ENCODE measurements around the gene C4orf51. TPM values are rescaled to one million over a fixed set of nuclear protein-coding genes. Genes with fewer than 3 reads are reported as not detected.
A peak's percentile ranks its signal among the peaks of the same experiment; 100 is the strongest.
"Not testable (repeated sequence)": the region's sequence is repeated elsewhere in the genome, so short reads cannot be mapped to it uniquely, and the experiment has no call there.

The C4orf51 gene
- total RNA-seq, 1 experiment from 2014 or later = not detected

- H3K27ac ChIP-seq (ENCODE audit: low read depth, low read length, poor library complexity, severe bottlenecking) = no peak overlapping the region
- no peaks in the 10 kb centered on the region for H3K36me3 ChIP-seq (ENCODE audit: insufficient read depth, low read length, poor library complexity, severe bottlenecking)
- no peaks in the 10 kb centered on the region for H3K9me3 ChIP-seq (ENCODE audit: low read depth, low read length, poor library complexity, severe bottlenecking)
- no peaks in the 10 kb centered on the region for H3K27me3 ChIP-seq (replicated peaks; ENCODE audit: insufficient read depth, low read depth, low read length, poor library complexity)
- TSS peak; percentile 42 for BruUV-seq (replicated peaks)
- H3K4me3 ChIP-seq (ENCODE audit: low read depth, low read length, poor library complexity, severe bottlenecking) = no peak overlapping the region
- ChIA-PET POLR2A (ENCODE audit: low non-redundant PET) (no interaction called here), CTCF (no interaction called here)
- intact Hi-C loops (cut with micrococcal nuclease; ENCODE audit: unreplicated experiment) = no loop called here
- no peaks in the 10 kb centered on the region for H3K4me1 ChIP-seq (ENCODE audit: insufficient read depth, low read length, poor library complexity, severe bottlenecking)
- TF ChIP-seq CTCF (conservative IDR thresholded peaks at IDR 0.05; ENCODE audit: low read depth, low read length) (no peak), EZH2 (IDR thresholded peaks at IDR 0.05; ENCODE audit: borderline replicate concordance, low read depth, low read length, poor library complexity, severe bottlenecking) (no peak)
- no peak for DNase-seq (ENCODE audit: low spot score)
These were observed 40.7 kb upstream of the C4orf51 start for GRCh38 chr4:145639186-145639698.

GRCh38 chr4:145640236-145640635, 39.7 kb upstream of the C4orf51 start:
- H3K4me3 ChIP-seq (ENCODE audit: low read depth, low read length, poor library complexity, severe bottlenecking); BruUV-seq (replicated peaks); H3K27ac ChIP-seq (ENCODE audit: low read depth, low read length, poor library complexity, severe bottlenecking); DNase-seq (ENCODE audit: low spot score); intact Hi-C loops (cut with micrococcal nuclease; ENCODE audit: unreplicated experiment); CTCF ChIA-PET; POLR2A ChIA-PET (ENCODE audit: low non-redundant PET); H3K27me3 ChIP-seq (replicated peaks; ENCODE audit: insufficient read depth, low read depth, low read length, poor library complexity); H3K36me3 ChIP-seq (ENCODE audit: insufficient read depth, low read length, poor library complexity, severe bottlenecking); H3K4me1 ChIP-seq (ENCODE audit: insufficient read depth, low read length, poor library complexity, severe bottlenecking); H3K9me3 ChIP-seq (ENCODE audit: low read depth, low read length, poor library complexity, severe bottlenecking): not testable (repeated sequence)

- Histone ChIP-seq H3K27me3 (replicated peaks; ENCODE audit: insufficient read depth, low read depth, low read length, poor library complexity) (no peaks in the 10 kb centered on the region), H3K4me1 (ENCODE audit: insufficient read depth, low read length, poor library complexity, severe bottlenecking) (no peaks in the 10 kb centered on the region), H3K27ac (ENCODE audit: low read depth, low read length, poor library complexity, severe bottlenecking) (no peak overlapping the region), H3K36me3 (ENCODE audit: insufficient read depth, low read length, poor library complexity, severe bottlenecking) (no peaks in the 10 kb centered on the region), H3K9me3 (ENCODE audit: low read depth, low read length, poor library complexity, severe bottlenecking) (no peaks in the 10 kb centered on the region), H3K4me3 (ENCODE audit: low read depth, low read length, poor library complexity, severe bottlenecking) (no peak overlapping the region)
- no peak for DNase-seq (ENCODE audit: low spot score)
- no TSS peak for BruUV-seq (replicated peaks)
- no peak for TF ChIP-seq CTCF (conservative IDR thresholded peaks at IDR 0.05; ENCODE audit: low read depth, low read length)
- no peak for TF ChIP-seq EZH2 (IDR thresholded peaks at IDR 0.05; ENCODE audit: borderline replicate concordance, low read depth, low read length, poor library complexity, severe bottlenecking)
- intact Hi-C loops (cut with micrococcal nuclease; ENCODE audit: unreplicated experiment) = no loop called here
- POLR2A ChIA-PET (ENCODE audit: low non-redundant PET) = no interaction called here
- CTCF ChIA-PET = no interaction called here
These were observed 36.7 kb upstream of the C4orf51 start for GRCh38 chr4:145643295-145643694.

- Histone ChIP-seq H3K36me3 (ENCODE audit: insufficient read depth, low read length, poor library complexity, severe bottlenecking) (no peaks in the 10 kb centered on the region), H3K9me3 (ENCODE audit: low read depth, low read length, poor library complexity, severe bottlenecking) (no peaks in the 10 kb centered on the region), H3K27me3 (replicated peaks; ENCODE audit: insufficient read depth, low read depth, low read length, poor library complexity) (no peaks in the 10 kb centered on the region), H3K27ac (ENCODE audit: low read depth, low read length, poor library complexity, severe bottlenecking) (no peak overlapping the region), H3K4me1 (ENCODE audit: insufficient read depth, low read length, poor library complexity, severe bottlenecking) (no peaks in the 10 kb centered on the region), H3K4me3 (ENCODE audit: low read depth, low read length, poor library complexity, severe bottlenecking) (no peak overlapping the region)
- POLR2A ChIA-PET (ENCODE audit: low non-redundant PET) = no interaction called here
- TF ChIP-seq EZH2 (IDR thresholded peaks at IDR 0.05; ENCODE audit: borderline replicate concordance, low read depth, low read length, poor library complexity, severe bottlenecking) = no peak
- no peak for TF ChIP-seq CTCF (conservative IDR thresholded peaks at IDR 0.05; ENCODE audit: low read depth, low read length)
- CTCF ChIA-PET = no interaction called here
- intact Hi-C loops (cut with micrococcal nuclease; ENCODE audit: unreplicated experiment) = no loop called here
- BruUV-seq (replicated peaks) = no TSS peak
- no peak for DNase-seq (ENCODE audit: low spot score)
These were observed 35.2 kb upstream of the C4orf51 start for GRCh38 chr4:145644699-145645098.
